ENCODE results near the gene PRTFDC1.

DNA sequence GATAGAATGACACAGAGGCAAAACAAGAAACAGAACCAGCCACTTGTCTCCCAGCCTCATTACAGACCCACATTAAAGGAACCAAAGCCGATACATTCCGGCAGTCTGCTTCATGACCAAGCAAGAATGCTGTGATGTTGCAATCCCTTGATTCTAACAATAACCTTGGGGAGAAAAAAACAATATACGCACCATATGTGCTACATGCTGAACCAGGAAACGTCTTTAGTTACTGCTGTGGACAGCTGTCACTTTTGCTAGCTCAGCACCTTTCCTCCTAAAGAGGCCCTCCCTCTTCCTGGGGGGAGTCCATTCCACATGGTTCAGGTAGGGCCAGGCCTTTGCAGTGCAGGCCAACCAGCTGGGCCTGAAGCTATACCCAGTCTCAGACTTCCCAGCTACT, 79.1 kb downstream of the PRTFDC1 start:
- TF ChIP-seq POLR2A (IDR thresholded peaks at IDR 0.05) (no peak), POLR2AphosphoS5 (IDR thresholded peaks at IDR 0.05; ENCODE audit: insufficient read depth in 1 of 2, low read depth in 1 of 2) (no peak)
- TF ChIP-seq, protein P1, sequence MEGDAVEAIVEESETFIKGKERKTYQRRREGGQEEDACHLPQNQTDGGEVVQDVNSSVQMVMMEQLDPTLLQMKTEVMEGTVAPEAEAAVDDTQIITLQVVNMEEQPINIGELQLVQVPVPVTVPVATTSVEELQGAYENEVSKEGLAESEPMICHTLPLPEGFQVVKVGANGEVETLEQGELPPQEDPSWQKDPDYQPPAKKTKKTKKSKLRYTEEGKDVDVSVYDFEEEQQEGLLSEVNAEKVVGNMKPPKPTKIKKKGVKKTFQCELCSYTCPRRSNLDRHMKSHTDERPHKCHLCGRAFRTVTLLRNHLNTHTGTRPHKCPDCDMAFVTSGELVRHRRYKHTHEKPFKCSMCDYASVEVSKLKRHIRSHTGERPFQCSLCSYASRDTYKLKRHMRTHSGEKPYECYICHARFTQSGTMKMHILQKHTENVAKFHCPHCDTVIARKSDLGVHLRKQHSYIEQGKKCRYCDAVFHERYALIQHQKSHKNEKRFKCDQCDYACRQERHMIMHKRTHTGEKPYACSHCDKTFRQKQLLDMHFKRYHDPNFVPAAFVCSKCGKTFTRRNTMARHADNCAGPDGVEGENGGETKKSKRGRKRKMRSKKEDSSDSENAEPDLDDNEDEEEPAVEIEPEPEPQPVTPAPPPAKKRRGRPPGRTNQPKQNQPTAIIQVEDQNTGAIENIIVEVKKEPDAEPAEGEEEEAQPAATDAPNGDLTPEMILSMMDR (IDR thresholded peaks at IDR 0.05): no peak
